Tibial nerve (tissue), 4 donors: Measurements from ENCODE around the gene ULK1. TPM values are rescaled to one million over a fixed set of nuclear protein-coding genes. Genes with fewer than 3 reads are reported as not detected.

Source experiments
- DNase-seq, 2 donors: peaks; one replicate each; pipeline ENCODE4 v3.0.0-alpha.2; 2019; ENCODE audit warnings: low spot score in 2 of 2
- H3K27ac ChIP-seq, 4 donors: fragments of 200-600 bp; sonication (generic) in 3 of 4; one replicate each; pipeline ENCODE4 v1.5.1; 2017 to 2019; ENCODE audit warnings: mild to moderate bottlenecking in 1 of 4
- H3K27me3 ChIP-seq, 2 donors: fragments of 200-600 bp; sonication (generic) in 1 of 2; one replicate each; pipeline versions ENCODE4 v1.5.1 to v1.6.0; 2017 to 2019
- H3K36me3 ChIP-seq, 3 donors: fragments of 200-600 bp; sonication (generic); one replicate each; pipeline ENCODE4 v1.5.1; 2018 to 2019
- H3K4me1 ChIP-seq, 4 donors: fragments of 200-600 bp; sonication (generic) in 3 of 4; one replicate each; pipeline ENCODE4 v1.5.1; 2017 to 2019
- H3K4me3 ChIP-seq, 4 donors: fragments of 200-600 bp; sonication (generic) in 3 of 4; one replicate each; pipeline ENCODE4 v1.5.1; 2017 to 2019; ENCODE audit warnings: mild to moderate bottlenecking in 1 of 4, moderate library complexity in 1 of 4
- H3K9me3 ChIP-seq, 4 donors: fragments of 200-600 bp; sonication (generic) in 3 of 4; one replicate each; pipeline ENCODE4 v1.5.1; 2017 to 2019
- EP300 ChIP-seq, 2 donors: sonication (generic); formaldehyde crosslinking; IDR thresholded peaks; one replicate each; pipeline ENCODE4 v1.6.1; 2017; ENCODE audit warnings: antibody characterized with exemption in 2 of 2, mild to moderate bottlenecking in 1 of 2
- POLR2A ChIP-seq, 2 donors: fragments of 450-650 bp; IDR thresholded peaks; one replicate each; pipeline ENCODE4 v1.6.1; 2017; ENCODE audit warnings: antibody characterized with exemption in 2 of 2, mild to moderate bottlenecking in 2 of 2, moderate library complexity in 2 of 2
- WGBS, 2 donors: methylation state at CpG; one replicate each; pipeline ENCODE4 v1.1.5; 2018; 5-methylcytosine and 5-hydroxymethylcytosine counted together
- total RNA-seq, 4 donors: library from RNA; depleted of rRNA; stranded (reverse); fragments of >200 nt; gene quantifications; one replicate each; pipeline ENCODE4 v1.1.0, GENCODE V29; 2016
- TF ChIP-seq, protein P1 (sequence below), 5 experiments: fragments of 200-600 bp in 3 of 5; fragments of 450-650 bp in 2 of 5; sonication (generic) in 3 of 5; IDR thresholded peaks; one replicate each; pipeline ENCODE4 v1.5.1; 2016 to 2019; ENCODE audit warnings: antibody characterized with exemption in 5 of 5, mild to moderate bottlenecking in 3 of 5, moderate library complexity in 2 of 5

ULK1 gene
- total RNA-seq, 4 donors from 2014 or later, result 19.9 to 52.2 (median 38.0) TPM

DNA sequence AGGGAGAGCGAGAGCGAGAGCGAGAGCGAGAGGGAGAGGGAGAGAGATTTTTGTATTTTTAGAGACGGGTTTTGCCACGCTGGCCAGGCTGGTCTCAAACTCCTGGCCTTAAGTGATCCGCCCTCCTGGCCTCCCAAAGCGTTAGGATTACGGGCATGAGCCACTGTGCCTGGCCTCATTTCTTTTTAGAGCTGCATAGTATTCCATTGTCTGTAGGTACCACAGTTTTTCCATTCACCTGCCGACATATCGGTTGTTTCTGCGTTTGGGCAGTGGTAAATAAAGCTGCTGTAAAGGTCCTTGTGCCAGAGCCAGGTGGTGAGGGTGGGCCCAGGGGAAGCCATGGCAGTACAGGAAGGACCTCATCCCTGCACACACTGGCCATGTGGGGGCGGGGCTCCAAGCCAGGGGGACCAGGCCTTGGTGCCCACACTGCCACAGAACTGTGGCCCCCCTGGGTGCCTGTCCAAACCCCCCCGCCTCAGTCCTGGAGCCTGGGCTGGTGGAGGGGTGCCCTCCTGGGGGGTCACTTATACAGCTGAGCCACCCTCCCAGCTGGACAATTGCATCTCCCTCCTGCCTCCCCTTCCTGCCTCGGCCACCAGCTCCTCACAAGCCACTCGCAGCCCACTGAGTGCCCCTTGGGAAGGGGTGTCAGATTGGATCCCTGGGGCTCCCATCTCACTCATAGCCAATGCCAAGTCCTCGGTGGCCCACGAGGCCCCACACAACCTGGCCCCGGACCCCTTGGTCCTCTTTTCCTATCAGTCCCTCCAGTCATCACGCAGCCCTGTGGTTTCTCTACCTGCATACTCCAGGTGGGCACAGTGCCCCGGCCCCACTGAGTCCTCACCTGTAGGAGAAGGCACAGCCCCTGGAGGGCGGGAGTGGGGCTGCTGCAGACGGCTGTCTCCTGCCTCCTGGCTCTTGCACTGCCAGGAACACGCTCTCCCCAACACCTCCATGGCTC lies 33.0 kb downstream of the ULK1 start:
- no peaks in the 10 kb centered on the region for H3K27me3 ChIP-seq
- H3K4me3 ChIP-seq, result no peak overlapping the region
- H3K9me3 ChIP-seq, result no peaks in the 10 kb centered on the region
- H3K36me3 ChIP-seq, result peaks cover 0 to 22% (median 8%) of the 10 kb centered on the region in 3 donors
- TF ChIP-seq EP300 (IDR thresholded peaks at IDR 0.05), result no peak
- TF ChIP-seq, protein P1, sequence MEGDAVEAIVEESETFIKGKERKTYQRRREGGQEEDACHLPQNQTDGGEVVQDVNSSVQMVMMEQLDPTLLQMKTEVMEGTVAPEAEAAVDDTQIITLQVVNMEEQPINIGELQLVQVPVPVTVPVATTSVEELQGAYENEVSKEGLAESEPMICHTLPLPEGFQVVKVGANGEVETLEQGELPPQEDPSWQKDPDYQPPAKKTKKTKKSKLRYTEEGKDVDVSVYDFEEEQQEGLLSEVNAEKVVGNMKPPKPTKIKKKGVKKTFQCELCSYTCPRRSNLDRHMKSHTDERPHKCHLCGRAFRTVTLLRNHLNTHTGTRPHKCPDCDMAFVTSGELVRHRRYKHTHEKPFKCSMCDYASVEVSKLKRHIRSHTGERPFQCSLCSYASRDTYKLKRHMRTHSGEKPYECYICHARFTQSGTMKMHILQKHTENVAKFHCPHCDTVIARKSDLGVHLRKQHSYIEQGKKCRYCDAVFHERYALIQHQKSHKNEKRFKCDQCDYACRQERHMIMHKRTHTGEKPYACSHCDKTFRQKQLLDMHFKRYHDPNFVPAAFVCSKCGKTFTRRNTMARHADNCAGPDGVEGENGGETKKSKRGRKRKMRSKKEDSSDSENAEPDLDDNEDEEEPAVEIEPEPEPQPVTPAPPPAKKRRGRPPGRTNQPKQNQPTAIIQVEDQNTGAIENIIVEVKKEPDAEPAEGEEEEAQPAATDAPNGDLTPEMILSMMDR (IDR thresholded peaks at IDR 0.05), result no peak
- TF ChIP-seq POLR2A (IDR thresholded peaks at IDR 0.05), result no peak
- DNase-seq, result no peak
- H3K27ac ChIP-seq, result no peak overlapping the region
- WGBS, 2 donors, result 91 to 94% methylated on average over 19 to 24 of the region's 24 CpGs
- H3K4me1 ChIP-seq, result peaks cover 0 to 28% (median 11%) of the 10 kb centered on the region in 4 donors

DNA sequence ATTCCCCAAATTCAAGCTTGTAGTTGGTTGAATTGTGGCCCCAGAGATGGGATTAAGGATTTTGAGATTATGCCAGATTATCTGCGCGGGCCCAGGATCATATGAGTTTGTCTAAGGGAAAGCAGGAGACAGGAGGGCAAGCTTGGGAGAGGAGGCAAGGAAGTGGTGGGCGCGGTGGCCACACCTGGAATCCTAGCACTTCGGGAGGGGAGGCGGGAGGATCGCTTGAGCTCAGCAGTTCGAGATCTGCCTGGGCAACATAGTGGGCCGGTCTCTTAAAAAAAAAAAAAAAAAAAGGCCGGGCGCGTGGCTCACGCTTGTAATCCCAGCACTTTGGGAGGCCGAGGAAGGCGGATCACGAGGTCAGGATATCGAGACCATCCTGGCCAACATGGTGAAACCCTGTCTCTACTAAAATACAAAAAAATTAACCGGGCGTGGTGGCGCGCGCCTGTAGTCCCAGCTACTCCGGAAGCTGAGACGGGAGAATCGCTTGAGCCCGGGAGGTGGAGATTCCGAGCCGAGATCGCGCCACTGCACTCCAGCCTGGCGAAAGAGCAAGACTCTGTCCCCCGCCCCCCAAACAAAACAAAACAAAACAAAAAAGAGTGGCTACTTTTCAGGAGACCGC lies 33.8 kb downstream of the ULK1 start:
- Histone ChIP-seq H3K27ac (peak overlapping the region; percentile 78 to 93 (median 88)), H3K4me1 (peaks cover 0 to 28% (median 11%) of the 10 kb centered on the region in 4 donors)
- DNase-seq, result no peak

DNA sequence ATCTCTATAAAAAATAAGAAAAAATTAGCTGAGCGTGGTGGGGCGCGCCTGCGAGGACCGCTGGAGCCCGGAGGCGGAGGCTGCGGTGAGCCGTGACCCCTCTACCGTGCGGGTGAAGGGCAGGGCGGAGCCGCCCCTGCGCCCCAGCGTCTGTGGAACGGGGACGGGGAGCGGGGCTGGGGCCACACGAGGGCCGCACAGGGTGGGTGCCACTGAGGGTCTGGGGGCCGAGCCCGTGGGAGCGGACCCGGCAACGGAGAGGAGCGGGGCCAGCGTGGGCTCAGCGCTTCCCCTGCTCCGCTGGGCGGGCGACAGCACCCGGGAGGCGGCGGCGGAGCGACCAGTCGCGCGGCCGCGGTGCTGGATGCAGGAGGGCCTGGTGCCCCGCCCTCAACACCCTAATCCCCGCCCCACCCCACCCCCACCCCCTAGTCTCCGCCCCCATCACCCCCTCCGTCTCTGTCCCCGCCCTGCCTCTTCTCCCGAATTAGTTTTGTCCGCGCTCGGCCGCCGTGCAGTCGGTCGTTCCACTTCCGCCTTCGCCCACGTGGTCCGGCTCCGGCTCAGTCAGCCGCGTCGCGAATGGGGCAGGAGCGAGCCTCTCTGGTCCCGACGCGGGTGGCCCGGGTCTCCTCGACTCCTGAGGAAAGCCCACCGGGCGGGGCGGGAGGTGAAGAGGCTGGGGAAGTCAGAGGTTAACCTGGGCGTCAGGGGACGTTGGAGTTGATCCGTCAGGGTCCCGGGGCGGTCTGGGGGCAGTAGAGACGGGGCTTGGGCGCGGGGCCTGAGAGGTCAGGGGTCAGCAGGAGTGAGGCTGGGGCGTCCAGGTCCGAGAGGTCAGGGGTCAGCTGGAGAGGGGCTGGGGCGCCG lies 34.5 kb downstream of the ULK1 start, which contains the start of gene PUS1:
Gene PUS1, plus strand, starts transcription at position 566 of the 870 bp plus-strand sequence. CDS start 447 bp downstream, outside the sequence.
- peak within 1 kb of the TSS; percentile 78 to 93 (median 88) for H3K27ac ChIP-seq
- H3K27me3 ChIP-seq, result no peaks in the 10 kb centered on the region
- 0 to 1% methylated on average over 58 to 61 of the region's 84 CpGs for WGBS, 2 donors
- peaks cover 0 to 27% (median 14%) of the 10 kb centered on the region in 3 donors for H3K36me3 ChIP-seq
- peak; percentile 87 to 89 for DNase-seq
- TF ChIP-seq EP300 (IDR thresholded peaks at IDR 0.05), result peak; percentile 46 to 94
- TF ChIP-seq, protein P1 (IDR thresholded peaks at IDR 0.05), result no peak
- peak in 1 of 2 donors; percentile 28 for TF ChIP-seq POLR2A (IDR thresholded peaks at IDR 0.05)
- peaks cover 0 to 28% (median 11%) of the 10 kb centered on the region in 4 donors for H3K4me1 ChIP-seq
- H3K9me3 ChIP-seq, result no peaks in the 10 kb centered on the region
- peak within 1 kb of the TSS; percentile 61 to 98 (median 98) for H3K4me3 ChIP-seq

More for the DNA sequence above, 33.8 kb downstream of the ULK1 start:
- no peaks in the 10 kb centered on the region for H3K9me3 ChIP-seq
- no peaks in the 10 kb centered on the region for H3K27me3 ChIP-seq
- peaks cover 0 to 22% (median 14%) of the 10 kb centered on the region in 3 donors for H3K36me3 ChIP-seq
- peak overlapping the region; percentile 61 to 98 (median 82) for H3K4me3 ChIP-seq
- TF ChIP-seq POLR2A (IDR thresholded peaks at IDR 0.05) (no peak), EP300 (IDR thresholded peaks at IDR 0.05) (no peak)
- TF ChIP-seq, protein P1 (IDR thresholded peaks at IDR 0.05), result no peak
- WGBS, 2 donors, result 41 to 45% methylated on average over 33 of the region's 33 CpGs

DNA sequence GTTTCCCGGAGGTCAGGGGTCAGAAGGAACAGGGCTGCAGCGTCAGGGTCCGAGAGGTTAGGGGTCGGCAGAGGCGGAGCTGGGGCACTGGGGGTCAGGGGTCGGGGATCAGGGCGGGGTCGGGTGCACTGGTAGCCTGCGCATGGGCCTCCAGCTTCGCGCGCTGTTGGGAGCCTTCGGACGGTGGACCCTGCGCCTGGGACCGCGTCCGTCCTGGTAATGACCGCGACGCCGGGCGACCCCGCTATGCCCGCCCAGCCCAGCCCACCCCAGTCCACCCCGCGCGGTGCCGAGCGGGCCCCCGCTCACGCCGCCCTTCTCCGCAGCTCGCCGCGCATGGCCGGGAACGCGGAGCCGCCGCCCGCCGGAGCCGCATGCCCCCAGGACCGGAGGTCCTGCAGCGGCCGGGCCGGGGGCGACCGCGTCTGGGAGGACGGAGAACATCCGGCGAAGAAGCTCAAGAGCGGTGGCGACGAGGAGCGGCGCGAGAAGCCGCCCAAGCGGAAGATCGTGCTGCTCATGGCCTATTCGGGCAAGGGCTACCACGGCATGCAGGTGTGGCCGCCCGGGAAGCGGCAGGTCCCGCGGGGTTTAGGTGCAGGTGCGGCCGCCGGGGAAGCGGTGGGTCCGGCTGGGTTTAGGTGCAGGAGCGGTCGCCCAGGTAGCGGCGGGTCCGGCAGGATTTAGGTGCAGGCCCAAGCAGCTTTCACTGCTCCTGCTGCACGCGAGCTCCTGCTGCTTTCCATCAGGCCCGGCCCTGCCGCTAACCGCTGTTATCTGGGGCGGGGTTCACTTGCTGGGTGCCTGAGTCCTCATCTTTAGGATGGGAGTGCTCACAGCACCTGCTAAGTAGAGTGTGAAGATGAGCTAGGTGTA lies 35.4 kb downstream of the ULK1 start:
- Histone ChIP-seq H3K4me1 (peaks cover 0 to 21% (median 11%) of the 10 kb centered on the region in 4 donors), H3K27me3 (no peaks in the 10 kb centered on the region), H3K27ac (peak overlapping the region in 3 of 4 donors; percentile 42 to 93 (median 92)), H3K4me3 (peak overlapping the region; percentile 61 to 98 (median 98)), H3K36me3 (peaks cover 0 to 36% (median 14%) of the 10 kb centered on the region in 3 donors), H3K9me3 (no peaks in the 10 kb centered on the region)
- 0 to 2% methylated on average over 20 to 62 of the region's 87 CpGs for whole genome bisulfite sequencing, 2 donors
- no peak for TF ChIP-seq POLR2A (IDR thresholded peaks at IDR 0.05)
- TF ChIP-seq, protein P1 (IDR thresholded peaks at IDR 0.05), result no peak
- no peak for TF ChIP-seq EP300 (IDR thresholded peaks at IDR 0.05)
- no peak for DNase-seq
